HG03520 (cell line): ENCODE measurements around the gene ATP8A2.

ENCODE experiments used
- ATAC-seq: cut with Tn5 transposase; IDR thresholded peaks from one replicate; pipeline ENCODE4 v1.9.1; 2021; ENCODE audit warnings: mild to moderate bottlenecking, moderate library complexity; ENCODE audit not compliant: unreplicated experiment

ATP8A2 gene

GRCh38 chr13:25843692-25844091 is 471.9 kb downstream of the ATP8A2 start:
- no peak for ATAC-seq

- ATAC-seq, result no peak
These were observed 473.0 kb downstream of the ATP8A2 start for GRCh38 chr13:25844559-25845434.

DNA sequence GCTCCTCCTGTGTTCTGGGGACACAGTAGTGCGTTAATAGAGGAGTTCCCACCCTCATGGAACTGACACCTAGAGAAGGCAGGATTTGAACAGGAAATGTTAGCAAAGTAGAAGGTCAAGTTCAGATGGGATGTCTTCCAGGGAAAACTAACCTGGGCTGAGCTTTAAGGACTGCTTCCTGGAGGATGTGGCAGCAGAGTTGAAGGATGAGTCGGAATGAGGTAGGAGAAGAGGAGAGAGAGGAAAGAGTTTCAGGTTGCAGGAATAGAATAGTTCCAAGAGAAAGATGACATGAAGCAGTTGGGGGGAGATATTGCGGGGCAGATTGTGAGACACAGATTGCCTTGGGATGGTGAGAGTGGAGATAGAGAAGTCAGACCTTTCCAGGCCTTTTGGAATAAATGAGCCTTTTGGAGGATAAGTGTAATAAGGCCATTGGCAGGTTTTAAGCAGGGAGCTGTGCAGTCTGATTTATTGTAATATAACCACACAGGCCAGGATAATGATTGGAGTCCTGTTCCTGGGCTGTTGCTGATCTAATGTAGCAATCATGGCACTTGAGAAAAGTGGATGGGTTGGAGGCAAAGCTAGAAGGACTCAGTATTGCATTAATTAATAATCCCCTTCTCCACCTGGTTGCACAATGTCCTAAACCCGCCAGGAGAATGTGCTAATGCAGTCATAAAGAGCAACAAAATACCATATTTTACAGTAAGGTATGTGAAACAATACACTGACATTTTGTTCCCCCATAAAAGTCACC is 474.6 kb downstream of the ATP8A2 start:
- no peak for ATAC-seq

- ATAC-seq, result no peak
These were observed 475.4 kb downstream of the ATP8A2 start for GRCh38 chr13:25847145-25847544.

DNA sequence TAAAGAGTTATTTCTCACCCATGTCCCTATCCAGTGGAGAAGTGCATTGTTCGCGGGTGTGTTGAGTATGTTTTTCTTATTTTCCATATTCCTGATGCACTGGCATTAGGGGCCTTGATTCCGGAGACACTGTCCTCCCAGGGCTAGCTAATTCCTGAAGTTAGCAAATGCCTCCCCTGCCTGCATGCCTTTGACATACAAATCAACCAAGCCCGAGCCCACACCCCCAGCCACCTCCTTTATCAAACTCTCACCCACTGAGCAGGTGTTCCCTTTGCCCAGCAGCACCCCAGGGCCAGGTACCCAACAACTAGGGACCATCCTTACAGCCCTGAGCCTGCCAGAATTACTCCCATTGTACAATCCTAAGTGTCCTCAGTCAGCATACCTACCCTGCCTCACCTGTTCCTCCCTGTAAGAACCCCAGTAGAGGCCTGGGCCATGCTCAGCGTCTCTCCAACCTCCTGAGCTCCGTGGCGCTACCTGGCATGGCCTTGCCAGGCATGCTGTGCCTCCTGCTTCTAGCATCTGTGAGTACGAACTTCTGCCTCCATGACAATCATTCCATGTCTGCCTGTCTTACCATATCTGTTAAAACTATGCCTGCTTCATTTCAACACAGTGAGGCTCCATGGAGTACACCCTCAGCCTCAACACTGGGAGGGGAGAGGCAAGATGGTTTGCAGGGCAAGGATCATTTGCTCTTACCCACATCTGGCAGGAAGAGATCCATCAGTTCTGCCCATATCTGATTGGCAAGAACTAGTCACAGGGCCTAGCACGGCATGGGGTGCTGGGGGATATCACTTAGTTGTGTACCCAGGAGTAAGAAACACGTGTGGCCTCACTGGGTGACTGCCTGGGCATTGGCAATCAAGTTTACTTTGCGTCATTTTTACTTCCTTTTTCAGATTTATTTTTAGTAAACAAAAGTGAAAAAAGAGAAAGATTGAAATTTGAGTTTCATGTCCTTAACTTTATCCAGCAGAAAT is 476.2 kb downstream of the ATP8A2 start:
- no peak for ATAC-seq

GRCh38 chr13:25848812-25849745 is 477.3 kb downstream of the ATP8A2 start:
- ATAC-seq, result no peak

DNA sequence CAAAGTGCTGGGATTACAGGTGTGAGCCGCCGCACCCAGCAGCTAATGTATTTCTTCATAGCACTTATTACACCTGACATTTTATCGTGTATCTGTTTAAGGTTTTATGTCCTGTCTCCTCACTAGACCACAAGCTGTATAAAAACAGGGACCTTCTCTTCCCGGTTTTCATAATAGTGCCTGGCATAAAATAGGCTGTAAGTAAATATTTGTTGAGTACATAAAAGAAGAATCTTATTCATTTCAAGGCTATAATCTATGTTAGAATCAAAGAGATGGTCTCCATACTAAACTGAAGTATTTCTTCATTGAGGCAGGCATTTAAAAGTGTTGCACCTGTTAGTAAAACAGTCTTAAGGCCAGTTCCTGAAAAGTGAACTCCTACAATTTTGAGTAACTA is 486.1 kb downstream of the ATP8A2 start:
- no peak for ATAC-seq

- no peak for ATAC-seq
These were observed 487.8 kb downstream of the ATP8A2 start for GRCh38 chr13:25859528-25859927.

DNA sequence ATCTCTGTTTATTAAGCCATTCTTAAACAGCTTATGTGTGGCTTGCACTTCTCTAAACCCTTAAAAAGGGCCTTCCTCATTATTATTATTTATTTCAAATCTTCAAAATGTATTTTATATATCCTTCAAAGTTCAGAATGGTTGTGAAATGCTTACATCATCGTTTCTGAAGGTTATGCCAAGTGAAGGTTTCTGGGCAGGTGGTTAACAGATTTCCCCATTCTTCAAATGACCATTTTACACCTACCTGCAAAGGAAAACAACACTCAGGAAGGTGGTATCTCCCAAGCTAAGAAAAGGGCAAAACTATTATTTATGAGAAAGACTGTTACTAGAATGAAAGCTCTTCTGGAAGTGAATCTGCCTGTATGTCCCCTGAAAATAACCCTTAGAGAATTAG is 488.5 kb downstream of the ATP8A2 start:
- no peak for ATAC-seq

- no peak for ATAC-seq
These were observed 489.1 kb downstream of the ATP8A2 start for GRCh38 chr13:25860862-25861261.

DNA sequence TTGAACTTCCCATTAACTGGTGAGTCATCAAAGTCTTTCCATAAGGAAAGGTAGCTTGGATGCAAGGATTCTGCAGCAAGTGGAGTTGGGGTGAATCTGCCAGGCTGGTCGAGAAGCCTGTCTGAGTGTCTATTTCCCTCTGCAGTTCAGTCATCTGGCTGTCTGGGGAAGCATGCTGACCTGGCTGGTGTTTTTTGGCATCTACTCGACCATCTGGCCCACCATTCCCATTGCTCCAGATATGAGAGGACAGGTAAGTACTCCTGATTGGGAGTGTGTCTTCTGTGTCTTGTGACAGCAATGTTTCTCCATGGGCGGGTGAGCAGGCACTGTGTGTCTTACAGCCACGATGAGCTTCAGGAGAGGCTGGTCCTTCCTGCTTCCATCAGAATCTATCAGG is 490.4 kb downstream of the ATP8A2 start:
- ATAC-seq, result no peak

DNA sequence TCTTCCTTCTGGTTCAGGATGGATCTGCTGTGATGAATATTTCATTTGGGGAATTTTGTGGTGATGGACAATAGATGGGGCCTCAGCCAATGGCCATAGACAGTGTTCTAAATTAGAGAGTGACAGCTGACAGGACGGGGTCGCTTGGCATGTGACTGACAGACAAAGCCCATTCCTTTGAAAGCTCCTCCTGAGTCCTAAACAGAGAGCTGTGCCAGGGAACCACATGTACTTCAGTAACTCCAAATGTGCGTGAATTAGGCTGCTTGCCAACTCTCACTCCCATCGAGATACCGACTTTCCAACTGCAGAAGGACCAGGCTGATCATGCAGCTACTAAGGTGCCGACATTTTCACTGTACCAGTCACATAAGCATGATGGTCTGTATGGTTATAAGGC is 492.3 kb downstream of the ATP8A2 start:
- no peak for ATAC-seq

- ATAC-seq, result no peak
These were observed 493.2 kb downstream of the ATP8A2 start for GRCh38 chr13:25864936-25865335.

DNA sequence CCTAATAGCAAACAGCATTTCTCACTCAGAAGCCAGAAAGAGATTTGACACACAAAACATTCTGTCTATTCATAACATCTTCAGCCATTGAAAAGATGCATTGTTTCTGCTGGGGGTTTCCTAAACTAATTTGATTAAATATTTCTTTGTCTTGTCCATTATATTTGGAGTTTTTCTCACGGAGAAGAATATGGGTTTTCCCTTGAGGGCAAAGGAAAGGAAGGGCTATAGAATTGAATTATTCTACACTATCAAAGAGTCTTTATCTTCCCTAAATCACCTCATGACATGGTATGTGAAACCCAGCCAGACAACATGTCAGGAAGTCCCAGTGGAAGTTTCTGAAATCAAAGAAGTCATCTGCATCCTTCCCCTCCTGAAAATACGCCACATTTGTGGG is 493.6 kb downstream of the ATP8A2 start:
- ATAC-seq, result no peak

DNA sequence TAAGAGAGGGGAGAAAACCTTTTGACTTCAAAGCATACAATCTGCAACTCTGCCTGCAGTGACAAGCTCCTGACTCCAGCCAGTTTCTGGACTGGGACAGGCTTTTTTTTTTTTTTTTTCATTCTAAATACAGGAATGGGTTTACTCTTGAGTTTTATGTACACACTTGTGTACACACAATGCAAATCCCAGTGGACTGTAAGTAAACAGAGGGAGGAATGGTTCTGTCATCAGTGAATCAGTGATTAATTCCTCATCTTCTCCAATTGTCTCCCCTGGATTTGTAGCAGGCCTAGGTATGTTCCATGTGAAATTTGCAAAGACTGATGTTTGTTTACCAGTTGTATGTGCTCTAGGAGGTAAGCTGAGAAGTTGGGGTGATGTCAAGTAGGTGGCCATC is 495.3 kb downstream of the ATP8A2 start:
- no peak for ATAC-seq

DNA sequence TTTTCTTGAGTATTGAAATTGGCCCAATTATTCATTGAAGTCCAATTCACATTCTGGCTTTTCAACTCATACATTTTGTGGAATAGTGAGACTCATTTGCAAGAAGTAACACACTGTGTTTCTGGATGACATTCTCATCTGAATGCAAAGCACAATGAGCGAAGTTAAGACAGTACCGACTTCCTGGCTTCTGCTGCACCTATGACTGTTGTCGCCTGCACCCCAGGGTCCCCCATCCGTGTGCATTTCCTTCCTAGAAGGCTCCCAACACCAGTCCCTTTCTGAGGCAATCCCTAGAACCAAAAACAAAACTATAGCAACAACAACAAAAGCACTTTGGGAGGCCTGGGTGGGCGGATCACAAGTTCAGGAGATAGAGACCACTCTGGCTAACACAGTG is 496.7 kb downstream of the ATP8A2 start:
- ATAC-seq, result no peak

DNA sequence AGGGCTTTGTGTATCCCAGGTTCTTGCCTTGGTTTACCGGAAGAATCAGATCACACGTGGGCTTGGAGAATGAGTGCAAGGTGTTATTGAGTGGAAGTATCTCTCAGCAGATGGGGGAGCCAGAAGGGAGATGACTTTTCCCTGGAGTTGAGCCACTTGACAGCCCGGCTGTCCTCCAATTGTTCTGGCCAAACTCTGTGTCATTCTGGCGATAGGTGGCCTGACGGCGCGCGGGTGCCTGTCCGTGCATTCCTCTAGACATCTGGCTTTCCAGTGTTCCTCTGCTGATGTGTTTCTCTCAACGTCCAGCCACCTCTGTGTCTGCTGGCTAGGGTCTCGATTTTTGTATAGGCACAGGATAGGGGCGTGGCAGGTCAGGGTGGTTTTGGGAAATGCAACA is 498.2 kb downstream of the ATP8A2 start:
- no peak for ATAC-seq

DNA sequence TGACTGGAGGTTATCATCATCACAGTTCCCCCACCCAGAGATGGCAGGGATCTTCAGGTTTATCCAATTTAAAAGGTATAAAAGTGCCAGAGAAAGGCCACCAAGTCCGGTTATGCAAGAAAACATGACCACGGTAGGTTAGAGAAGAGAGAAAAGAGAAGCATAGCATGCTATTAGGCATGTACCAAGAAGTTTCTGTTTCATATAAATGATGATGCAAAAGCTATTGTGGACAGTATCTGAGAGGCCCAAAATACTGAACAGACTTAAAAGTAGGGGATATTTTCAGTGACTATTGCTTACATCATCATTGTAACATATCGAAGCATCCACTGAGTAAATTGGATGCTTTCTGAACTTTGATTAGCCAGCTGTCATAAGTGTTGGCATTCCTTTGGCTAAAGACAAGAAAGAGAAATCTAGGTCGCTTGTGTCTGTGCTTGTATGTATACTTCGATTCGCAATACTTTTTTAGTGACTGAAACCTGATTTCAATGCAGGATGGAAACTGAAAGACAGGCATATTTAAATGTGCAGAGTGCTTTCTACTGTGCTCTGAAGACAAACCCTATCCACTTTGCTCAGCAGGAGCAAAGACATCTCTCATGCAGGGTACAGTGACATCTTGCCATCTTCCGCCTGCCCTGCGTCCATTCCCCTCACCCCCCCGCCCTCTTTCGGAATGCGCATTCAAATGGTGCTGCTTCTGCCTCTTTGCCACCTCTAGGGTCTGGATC is 499.8 kb downstream of the ATP8A2 start:
- no peak for ATAC-seq
